GM12892 (cell line): Measurements from ENCODE around the gene DHRSX.
"Not testable (repeated sequence)": the region's sequence is repeated elsewhere in the genome, so short reads cannot be mapped to it uniquely, and the experiment has no call there.

Experiments
- DNase-seq: peaks from one replicate; pipeline ENCODE4 v3.0.0; 2011; ENCODE audit not compliant: insufficient read length
- FAIRE-seq: peaks from 2 replicates; lab custom pipeline; 2011; peaks lifted over from hg19 to GRCh38; lab: Jason Lieb, UNC
- POLR2A ChIP-seq: IDR thresholded peaks from 2 replicates; pipeline ENCODE4 v1.6.1; 2011; ENCODE audit warnings: low read depth, low read length, control low read depth
- POLR2AphosphoS5 ChIP-seq: IDR thresholded peaks from 2 replicates; pipeline ENCODE4 v1.6.1; 2011; ENCODE audit warnings: low read depth, low read length, control low read depth
- TAF1 ChIP-seq: IDR thresholded peaks from 2 replicates; pipeline ENCODE4 v1.6.1; 2011; ENCODE audit warnings: low read depth, mild to moderate bottlenecking, control low read depth, low read length, borderline replicate concordance

DHRSX gene

DNA sequence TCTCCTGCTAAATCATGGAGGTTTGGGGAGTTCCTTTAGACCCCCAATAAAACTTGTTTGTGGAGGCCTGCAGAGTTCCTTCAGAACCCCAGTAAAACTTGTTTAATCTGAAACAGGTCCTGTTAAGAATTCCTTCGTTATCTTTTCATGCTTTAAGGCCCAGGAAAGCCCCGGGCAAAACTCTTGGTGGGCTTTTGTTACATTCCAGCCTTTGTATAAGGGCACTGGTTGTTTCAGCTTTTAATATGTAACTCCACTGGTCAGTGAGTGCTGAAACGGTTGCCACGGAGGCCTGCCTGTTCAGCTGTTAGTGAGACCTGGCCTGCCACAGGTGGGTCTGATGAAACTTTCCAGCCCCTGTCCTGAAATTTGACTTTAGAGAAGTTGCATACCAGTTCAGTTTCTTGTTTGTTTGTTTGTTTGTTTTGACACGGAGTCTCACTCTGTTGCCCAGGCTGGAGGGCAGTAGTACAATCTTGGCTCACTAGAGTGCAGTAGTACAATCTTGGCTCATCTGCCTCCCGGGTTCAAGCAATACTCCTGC is 12.4 kb upstream of the DHRSX start:
- no peak for TF ChIP-seq POLR2AphosphoS5
- no peak for TF ChIP-seq TAF1
- TF ChIP-seq POLR2A = no peak
- DNase-seq (no peak), FAIRE-seq (peak; percentile 64)

DNA sequence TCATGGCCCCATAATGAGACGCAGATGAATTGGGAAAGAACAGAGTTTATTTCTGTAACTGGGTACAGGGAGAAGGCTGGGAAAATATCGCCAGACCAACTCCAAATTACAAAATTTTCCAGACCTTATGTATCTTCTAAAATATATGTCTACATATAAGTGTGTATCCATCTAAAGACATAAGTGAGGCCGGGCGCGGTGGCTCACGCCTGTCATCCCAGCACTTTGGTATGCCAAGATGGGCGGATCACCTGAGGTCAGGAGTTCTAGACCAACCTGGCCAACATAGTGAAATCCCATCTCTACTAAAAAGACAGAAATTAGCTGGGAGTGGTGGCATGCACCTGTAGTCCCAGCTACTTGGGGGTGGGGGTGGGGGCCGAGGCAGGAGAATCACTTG is 11.7 kb upstream of the DHRSX start:
- FAIRE-seq (no peak), DNase-seq (no peak)
- TF ChIP-seq TAF1 = no peak
- no peak for TF ChIP-seq POLR2AphosphoS5
- TF ChIP-seq POLR2A = no peak

DNA sequence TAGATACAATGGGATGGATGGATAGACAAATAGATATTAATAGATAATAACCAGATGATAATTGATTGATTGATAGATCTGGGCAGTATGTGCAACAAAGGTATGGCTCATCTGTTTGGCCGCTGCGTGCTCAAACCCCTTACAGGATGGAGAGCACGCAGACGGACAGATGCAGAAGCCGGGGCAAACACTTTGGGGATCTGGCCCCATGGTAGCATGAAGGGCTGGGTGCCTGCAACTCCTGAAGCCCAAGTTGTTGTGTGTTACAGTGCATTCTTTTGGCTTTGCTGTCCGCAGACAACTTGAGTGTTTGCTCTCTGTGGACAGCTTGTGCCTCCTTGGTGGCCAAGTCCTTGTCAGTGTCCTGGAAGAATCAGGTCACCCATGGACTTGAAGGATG is 10.6 kb upstream of the DHRSX start:
- FAIRE-seq (no peak), DNase-seq (no peak)
- no peak for TF ChIP-seq POLR2AphosphoS5
- TF ChIP-seq POLR2A = no peak
- no peak for TF ChIP-seq TAF1

DNA sequence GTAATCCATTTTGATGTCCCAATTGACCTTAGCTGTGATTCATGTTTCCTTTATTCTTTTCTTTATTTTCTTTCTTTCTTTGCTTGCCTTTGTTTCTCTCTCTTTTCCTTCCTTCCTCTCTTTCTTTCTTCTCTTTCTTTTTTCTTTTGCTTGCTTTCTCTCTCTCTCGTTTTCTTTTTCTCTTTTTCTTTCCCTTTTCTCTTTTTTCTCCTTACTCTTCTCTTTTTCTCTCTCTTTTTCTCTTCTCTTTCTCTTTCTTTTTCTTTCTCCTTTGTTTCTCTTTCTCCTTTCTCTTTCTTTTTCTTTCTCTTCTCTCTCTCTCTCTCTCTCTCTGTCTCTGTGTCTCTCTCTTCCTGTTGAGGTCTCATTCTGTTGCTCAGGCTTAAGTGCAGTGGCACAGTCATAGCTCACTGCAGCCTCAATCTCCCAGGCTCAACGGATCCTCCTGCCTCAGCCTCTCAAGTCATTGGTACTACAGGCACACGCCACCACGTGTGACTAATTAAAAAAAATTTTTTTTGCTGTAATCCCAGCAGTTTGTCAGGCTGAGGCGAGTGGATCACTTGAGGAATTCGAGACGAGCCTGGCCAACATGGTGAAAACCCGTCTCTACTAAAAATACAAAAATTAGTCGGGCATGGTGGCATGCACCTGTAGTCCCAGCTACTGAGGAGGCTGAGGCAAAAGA is 8.0 kb upstream of the DHRSX start:
- DNase-seq (no peak), FAIRE-seq (no peak)
- no peak for TF ChIP-seq TAF1
- TF ChIP-seq POLR2A = no peak
- TF ChIP-seq POLR2AphosphoS5 = no peak

DNA sequence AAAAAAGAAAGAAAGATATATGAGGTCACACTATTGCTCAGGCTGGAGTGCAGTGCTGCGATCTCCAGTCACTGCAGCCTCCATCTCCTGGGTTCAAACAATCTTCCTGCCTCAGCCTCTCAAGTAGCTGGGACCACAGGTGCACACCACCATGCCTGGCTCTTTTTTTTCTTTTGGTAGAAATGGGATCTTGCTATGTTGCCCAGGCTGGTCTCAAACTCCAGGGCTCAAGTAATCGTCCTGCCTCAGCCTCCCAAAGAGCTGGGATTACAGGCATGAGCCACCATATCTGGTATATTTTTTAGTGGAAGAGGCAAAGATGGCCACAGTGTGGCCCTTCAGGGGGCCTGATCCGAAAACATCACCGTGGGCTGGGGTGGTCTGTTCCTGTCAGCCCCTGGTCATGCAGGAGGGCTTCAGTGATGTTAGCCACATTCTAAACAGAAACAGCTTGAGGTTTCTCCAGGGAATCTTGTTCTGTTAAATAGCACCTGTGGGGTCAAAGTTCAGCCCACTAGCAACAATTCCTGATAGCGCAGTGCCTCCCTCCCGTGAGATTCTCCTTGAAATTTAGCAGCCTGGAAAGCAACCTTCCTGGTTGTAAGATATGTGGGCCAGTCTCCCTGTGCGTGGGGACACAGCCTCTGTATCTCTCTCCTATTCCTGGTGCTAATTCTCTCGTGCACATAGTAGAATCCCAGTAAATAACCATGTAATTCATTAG is 7.3 kb upstream of the DHRSX start:
- DNase-seq (no peak), FAIRE-seq (no peak)
- TF ChIP-seq TAF1 (no peak), POLR2A (no peak), POLR2AphosphoS5 (no peak)

DNA sequence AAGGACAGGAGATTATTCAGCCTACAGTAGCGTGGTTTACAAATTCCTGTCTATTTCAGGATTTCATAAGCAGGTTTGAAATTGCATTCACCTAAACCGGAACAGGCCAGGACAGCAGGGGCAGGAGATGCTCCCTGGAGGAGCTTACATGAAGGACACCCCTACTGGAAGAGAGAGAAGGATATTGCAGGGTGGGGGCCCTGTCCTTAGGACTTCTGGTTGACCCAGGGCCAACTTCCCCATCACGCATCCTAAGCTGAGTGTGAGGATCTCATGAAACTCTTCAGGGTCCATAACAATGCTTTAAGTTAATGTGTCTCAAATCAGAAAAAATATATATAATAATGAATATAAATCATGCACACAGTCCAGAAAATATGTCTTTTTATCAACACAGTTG is 6.4 kb upstream of the DHRSX start:
- TF ChIP-seq POLR2A (no peak), POLR2AphosphoS5 (no peak), TAF1 (no peak)
- no peak for DNase-seq
- no peak for FAIRE-seq

DNA sequence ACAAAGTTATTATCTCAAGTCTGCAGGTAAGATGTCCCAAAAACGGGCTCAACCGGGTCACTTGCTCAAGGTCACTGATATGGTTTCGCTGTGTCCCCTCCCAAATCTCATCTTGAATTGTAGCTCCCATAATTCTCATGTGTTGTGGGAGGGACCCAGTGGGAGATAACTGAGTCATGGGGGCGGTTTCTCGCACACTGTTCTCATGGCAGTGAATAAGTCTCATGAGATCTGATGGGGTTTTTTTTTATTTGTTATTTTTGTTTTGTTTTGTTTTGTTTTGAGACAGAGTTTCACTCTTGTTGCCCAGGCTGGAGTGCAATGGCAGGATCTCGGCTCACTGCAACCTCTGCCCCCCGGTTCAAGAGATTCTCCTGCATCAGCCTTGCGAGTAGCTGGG is 4.6 kb upstream of the DHRSX start:
- FAIRE-seq = not testable (repeated sequence)

DNA sequence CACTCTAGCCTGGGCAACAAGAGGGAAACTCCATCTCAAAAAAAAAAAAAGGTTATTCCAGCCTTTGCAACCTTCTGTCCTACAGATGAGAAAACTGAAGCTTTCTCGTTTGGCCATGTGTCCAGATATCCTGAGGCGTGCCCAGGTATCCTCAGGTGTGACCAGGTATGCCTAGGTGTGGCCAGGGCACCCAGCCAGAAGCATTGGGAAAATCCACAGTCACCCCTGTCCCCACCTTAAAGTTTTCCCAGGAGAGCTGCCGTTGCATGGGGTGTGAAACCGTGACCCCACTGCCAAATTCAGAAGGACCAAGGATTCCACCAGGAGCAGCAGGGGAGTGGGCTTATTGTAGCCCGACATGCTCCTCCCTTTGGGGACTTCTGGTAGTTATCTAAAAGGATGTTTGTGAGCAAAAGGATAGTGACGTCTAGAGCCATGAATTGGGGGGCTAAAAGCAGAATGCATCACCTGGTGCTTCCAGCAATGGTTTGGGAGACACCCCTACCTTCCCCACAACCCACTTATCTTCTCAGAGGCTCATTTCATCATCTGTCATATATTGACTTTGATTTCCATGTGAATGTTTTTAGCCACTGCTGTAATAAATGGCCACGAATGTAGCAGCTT is 4.0 kb upstream of the DHRSX start:
- peak; percentile 33 for FAIRE-seq
- TF ChIP-seq POLR2AphosphoS5 (no peak), TAF1 (no peak), POLR2A (no peak)
- no peak for DNase-seq

More for the DNA sequence above, 4.6 kb upstream of the DHRSX start:
- DNase-seq = not testable (repeated sequence)

DNA sequence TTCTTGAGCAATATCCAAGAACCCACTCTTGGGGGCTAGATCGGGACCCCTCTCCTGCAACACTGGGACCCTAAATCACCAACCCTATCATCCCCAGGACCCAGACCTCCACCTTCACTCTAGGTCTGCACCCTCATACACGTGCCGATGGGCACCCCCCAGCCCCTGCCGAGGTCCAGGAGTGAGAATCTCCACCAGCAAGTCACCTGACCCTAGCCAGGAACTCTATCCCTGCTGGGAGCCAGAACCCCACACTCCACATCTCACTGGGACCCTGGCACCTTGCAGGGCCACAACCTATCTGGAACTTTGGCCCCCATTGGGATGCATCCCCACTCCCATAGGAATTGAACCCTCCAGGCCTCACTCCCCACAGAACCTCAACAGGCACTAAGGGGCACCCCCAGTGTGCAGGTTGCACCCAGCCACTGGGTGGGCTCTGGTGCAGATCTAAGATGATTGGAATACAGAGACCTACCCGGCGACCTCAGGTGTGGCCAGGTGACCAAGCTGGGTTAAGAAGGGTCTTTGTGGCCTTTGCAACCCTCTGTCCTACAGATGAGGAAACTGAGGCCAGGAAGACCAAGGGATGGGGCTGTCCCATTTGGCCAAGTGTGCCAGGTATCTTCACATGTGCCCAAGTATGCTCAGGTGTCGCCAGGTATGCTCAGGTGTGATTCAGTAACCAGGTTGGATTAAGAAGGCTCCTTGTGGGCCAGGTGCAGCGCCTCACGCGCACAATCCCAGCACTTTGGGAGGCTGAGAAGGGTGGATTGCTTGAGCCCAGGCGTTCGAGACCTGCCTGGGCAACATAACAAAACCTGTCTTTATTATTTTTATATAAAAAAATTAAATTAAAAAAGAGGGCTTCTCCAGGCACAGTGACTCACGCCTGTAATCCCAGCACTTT is 3.1 kb upstream of the DHRSX start:
- TF ChIP-seq POLR2A (no peak), TAF1 (no peak), POLR2AphosphoS5 (no peak)
- no peak for FAIRE-seq
- DNase-seq = no peak

DNA sequence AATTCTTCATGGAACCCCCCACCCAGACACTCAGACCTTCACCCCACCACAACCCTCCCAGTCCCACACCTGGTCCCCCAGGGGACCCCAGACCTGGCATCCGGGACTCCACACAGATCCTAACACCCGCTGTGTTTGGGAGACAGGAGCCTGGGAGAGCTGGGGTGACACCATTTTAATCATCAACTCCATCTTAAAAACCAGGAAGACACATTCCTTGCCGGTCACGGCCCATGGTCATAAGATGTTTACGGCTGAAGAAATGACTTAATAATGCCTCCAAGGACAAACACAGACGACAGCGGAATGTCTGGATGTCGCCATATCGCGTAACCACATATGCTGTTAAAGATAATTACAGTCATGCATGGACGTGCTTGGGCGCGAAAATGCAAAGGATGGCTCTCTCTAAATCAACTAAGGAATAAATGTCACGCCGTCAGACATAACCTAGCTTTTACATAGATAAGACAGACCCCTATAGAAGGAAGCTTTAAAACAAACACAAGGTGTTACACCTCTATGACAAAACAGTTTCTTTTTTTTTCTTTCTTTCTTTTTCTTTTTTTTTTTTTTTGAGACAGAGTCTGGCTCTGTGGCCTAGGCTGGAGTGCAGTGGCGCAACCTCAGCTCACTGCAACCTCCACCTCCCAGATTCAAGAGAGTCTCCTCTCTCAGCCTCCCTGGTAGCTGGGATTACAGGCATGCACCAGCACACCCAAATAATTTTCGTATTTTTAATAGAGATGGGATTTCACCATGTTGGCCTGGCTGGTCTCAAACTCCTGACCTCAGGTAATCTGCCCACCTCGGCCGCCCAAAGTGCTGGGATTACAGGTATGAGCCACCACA is 2.1 kb upstream of the DHRSX start:
- TF ChIP-seq POLR2AphosphoS5 (no peak), TAF1 (no peak), POLR2A (no peak)
- FAIRE-seq = no peak
- DNase-seq = no peak

DNA sequence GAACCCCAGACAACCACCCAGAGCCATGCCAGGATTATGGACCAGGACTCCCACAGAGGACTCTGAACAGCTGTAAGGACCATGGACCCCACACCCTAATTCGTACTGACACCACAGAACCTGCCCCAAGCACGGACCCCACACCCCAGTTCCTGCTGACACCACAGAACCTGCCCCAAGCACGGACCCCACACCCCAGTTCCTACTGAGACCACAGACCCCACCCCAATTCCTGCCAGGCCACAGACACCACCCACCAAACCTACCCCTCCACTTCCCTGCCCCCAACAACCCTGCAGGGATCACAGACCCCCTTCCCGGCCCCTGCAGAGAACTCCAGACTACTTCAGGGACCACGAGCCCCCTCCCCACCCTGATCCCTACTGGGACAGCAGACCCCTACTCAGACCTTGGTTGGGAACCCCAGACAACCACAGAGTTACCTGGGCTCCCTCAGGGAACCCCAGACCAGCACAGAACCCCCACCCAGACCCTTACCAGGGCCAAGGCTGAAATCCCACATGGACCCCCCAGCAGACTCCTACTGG is 1.4 kb upstream of the DHRSX start:
- no peak for DNase-seq
- TF ChIP-seq POLR2A (no peak), TAF1 (no peak), POLR2AphosphoS5 (no peak)
- FAIRE-seq = no peak
